Left lung (tissue), 10 donors: ENCODE results near the gene DAGLA. TPM values are rescaled to one million over a fixed set of nuclear protein-coding genes. Genes with fewer than 3 reads are reported as not detected.

Source experiments
- ATAC-seq: fragments of 200-7000 bp; cut with Tn5 transposase; one replicate; pipeline ENCODE4 v1.9.1; 2020; ENCODE audit warnings: moderate library complexity
- DNase-seq, 4 donors: peaks; one replicate each; pipeline ENCODE4 v3.0.0-alpha.2; 2013 to 2020
- H3K27ac ChIP-seq, 2 donors: fragments of 200-600 bp; sonication (generic) in 1 of 2; one replicate each; pipeline versions ENCODE4 v1.5.0 to v1.8.0; 2020 to 2021
- H3K27me3 ChIP-seq, 2 donors: fragments of 200-600 bp; sonication (generic) in 1 of 2; one replicate each; pipeline versions ENCODE4 v1.5.0 to v1.8.0; 2020 to 2021
- H3K36me3 ChIP-seq, 2 donors: fragments of 200-600 bp; sonication (generic) in 1 of 2; one replicate each; pipeline versions ENCODE4 v1.5.0 to v1.8.0; 2020 to 2021
- H3K4me1 ChIP-seq, 2 donors: fragments of 200-600 bp; one replicate each; pipeline ENCODE4 v1.8.0; 2021
- H3K4me3 ChIP-seq, 2 donors: fragments of 200-600 bp; sonication (generic) in 1 of 2; one replicate each; pipeline versions ENCODE4 v1.5.0 to v1.8.0; 2020 to 2021; ENCODE audit warnings: mild to moderate bottlenecking in 1 of 2
- H3K9me3 ChIP-seq, 2 donors: fragments of 200-600 bp; sonication (generic) in 1 of 2; one replicate each; pipeline versions ENCODE4 v1.5.0 to v1.8.0; 2020 to 2021
- intact Hi-C, 2 donors: fragments of 100-400 bp; cut with DNase I; formaldehyde crosslinking; loops; one replicate each; pipeline versions ENCODE4 v1.11.2 to v1.14.2; 2022
- polyA plus RNA-seq, 6 donors: library from polyadenylated mRNA; unstranded; fragments of 120-200 nt; gene quantifications; one replicate each; pipeline ENCODE4 v1.2.1, GENCODE V29; 2013; ENCODE audit not compliant: insufficient read length in 6 of 6
- total RNA-seq, 2 donors: library from RNA; stranded (reverse); fragmentation: NEBNext Ultra II Directional; extraction: Animal tissue kit (Norgen Biotek cat#: 25700); gene quantifications; one replicate each; pipeline ENCODE4 v1.2.1, GENCODE V29; 2021
- TF ChIP-seq, protein P1 (sequence below), 2 donors: fragments of 200-600 bp; sonication (generic) in 1 of 2; IDR thresholded peaks; one replicate each; pipeline versions ENCODE4 v1.5.0 to v1.8.0; 2021; ENCODE audit warnings: antibody characterized with exemption in 2 of 2
- donor health status: DM: no; HTN: yes; CAD: no.
- donor health status: DM: no; HTN: no; CAD: no.

Gene DAGLA
- total and polyA plus RNA-seq, 8 donors = 2.2 to 4.3 (median 3.8) TPM

DNA sequence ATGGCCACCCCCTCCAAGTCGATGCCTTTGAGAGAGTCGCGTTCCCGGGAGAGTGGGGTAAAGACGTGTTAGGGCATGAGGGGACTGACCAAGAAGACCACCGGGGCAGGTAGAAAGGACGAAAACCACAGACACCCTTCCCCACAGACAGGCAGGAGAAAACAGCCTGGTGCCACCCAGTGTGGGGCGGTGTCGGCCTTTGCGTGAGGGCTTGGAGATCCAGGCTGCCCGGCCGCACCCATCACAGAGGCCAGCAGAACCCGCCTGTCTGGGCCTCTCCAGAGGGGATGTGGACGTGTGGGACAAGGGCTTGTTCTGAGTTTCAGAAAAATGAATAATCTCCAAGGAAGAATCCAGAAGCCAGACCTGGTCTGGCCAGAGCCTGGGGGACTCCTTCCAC, 30.8 kb downstream of the DAGLA start:
- intact Hi-C loops = no loop called here
- peaks cover 0 to 9% of the 10 kb centered on the region in 2 donors for H3K4me1 ChIP-seq

DNA sequence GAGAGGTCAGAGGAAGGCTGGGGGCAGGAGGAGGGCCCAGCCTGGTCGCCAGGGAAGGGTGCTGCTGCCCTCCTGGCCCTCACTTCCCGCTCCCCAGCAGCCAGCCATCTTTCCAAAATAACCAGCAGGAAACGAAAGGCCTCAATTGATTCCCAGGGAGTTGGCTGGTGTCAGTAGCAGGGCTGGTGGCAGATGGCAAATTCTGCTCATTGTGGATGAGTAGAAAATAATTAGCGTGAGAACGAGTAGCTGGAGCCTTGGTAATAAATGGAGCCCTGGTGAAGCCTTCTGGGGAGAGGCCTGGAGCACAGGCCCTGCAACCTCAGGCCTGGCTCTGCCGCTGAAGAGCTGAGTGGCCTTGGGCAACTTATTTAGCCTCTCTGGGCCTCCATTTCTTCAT, 31.3 kb downstream of the DAGLA start:
- Histone ChIP-seq H3K27ac (no peak overlapping the region), H3K27me3 (no peaks in the 10 kb centered on the region), H3K36me3 (no peaks in the 10 kb centered on the region), H3K9me3 (no peaks in the 10 kb centered on the region), H3K4me3 (no peak overlapping the region), H3K4me1 (peaks cover 0 to 14% of the 10 kb centered on the region in 2 donors)
- DNase-seq = no peak
- intact Hi-C loops = no loop called here
- TF ChIP-seq, protein P1, sequence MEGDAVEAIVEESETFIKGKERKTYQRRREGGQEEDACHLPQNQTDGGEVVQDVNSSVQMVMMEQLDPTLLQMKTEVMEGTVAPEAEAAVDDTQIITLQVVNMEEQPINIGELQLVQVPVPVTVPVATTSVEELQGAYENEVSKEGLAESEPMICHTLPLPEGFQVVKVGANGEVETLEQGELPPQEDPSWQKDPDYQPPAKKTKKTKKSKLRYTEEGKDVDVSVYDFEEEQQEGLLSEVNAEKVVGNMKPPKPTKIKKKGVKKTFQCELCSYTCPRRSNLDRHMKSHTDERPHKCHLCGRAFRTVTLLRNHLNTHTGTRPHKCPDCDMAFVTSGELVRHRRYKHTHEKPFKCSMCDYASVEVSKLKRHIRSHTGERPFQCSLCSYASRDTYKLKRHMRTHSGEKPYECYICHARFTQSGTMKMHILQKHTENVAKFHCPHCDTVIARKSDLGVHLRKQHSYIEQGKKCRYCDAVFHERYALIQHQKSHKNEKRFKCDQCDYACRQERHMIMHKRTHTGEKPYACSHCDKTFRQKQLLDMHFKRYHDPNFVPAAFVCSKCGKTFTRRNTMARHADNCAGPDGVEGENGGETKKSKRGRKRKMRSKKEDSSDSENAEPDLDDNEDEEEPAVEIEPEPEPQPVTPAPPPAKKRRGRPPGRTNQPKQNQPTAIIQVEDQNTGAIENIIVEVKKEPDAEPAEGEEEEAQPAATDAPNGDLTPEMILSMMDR (IDR thresholded peaks at IDR 0.05) = no peak
- no peak for ATAC-seq

More for the DNA sequence above, 30.8 kb downstream of the DAGLA start:
- Histone ChIP-seq H3K27me3 (no peaks in the 10 kb centered on the region), H3K4me3 (no peak overlapping the region), H3K9me3 (no peaks in the 10 kb centered on the region), H3K36me3 (no peaks in the 10 kb centered on the region), H3K27ac (no peak overlapping the region)
- TF ChIP-seq, protein P1 (IDR thresholded peaks at IDR 0.05) = no peak
- no peak for ATAC-seq
- peak in 1 of 4 donors; percentile 51 for DNase-seq

DNA sequence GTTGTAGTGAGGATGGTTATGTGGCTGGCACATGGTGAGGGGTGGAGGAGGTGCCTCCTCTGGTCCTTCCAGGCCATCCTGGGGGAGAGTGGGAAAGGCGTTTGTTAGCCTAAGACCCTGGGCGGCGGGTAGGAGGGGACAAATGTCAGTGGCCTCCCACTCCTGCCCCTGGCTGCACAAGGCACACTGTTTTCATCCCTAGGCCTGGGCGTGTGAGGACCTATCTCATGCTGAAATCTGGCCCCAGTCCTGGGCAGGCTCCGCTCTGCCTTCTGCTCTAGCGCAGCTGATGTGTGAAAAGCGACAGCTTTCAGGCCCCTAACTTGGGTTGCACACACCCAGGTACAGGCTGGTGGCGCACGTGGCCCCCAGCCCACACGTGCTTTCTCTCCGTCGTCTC, 32.1 kb downstream of the DAGLA start:
- no peak overlapping the region for H3K4me3 ChIP-seq
- TF ChIP-seq, protein P1 (IDR thresholded peaks at IDR 0.05) = no peak
- H3K27ac ChIP-seq = no peak overlapping the region
- H3K4me1 ChIP-seq = peaks cover 0 to 22% of the 10 kb centered on the region in 2 donors
- no peaks in the 10 kb centered on the region for H3K9me3 ChIP-seq
- no peaks in the 10 kb centered on the region for H3K36me3 ChIP-seq
- ATAC-seq (no peak), DNase-seq (no peak)
- intact Hi-C loops = no loop called here
- no peaks in the 10 kb centered on the region for H3K27me3 ChIP-seq

DNA sequence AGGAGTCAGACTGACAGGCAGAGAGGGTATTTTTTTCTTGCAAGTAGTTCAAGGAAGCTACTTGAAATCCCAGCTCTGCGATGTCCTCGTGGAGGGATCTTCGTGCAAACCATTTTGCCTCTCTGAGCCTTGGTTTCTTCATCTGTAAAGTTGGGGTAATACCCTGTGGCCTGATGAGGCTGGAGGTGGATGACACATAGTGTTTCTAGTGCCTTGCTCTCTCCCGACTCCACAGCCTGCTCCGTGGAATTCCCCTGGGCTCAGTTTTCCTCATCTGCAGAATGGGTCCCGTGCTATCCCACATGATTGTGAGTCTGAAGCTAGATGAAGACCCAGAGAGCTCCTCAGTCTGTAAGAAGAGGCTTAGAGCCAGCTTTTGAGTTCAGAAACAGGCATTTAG, 32.7 kb downstream of the DAGLA start:
- no peak for ATAC-seq
- Histone ChIP-seq H3K27me3 (no peaks in the 10 kb centered on the region), H3K4me1 (peaks cover 0 to 27% of the 10 kb centered on the region in 2 donors), H3K27ac (no peak overlapping the region), H3K4me3 (no peak overlapping the region), H3K36me3 (no peaks in the 10 kb centered on the region), H3K9me3 (no peaks in the 10 kb centered on the region)
- TF ChIP-seq, protein P1 (IDR thresholded peaks at IDR 0.05) = no peak
- no peak for DNase-seq
- intact Hi-C loops = no loop called here

DNA sequence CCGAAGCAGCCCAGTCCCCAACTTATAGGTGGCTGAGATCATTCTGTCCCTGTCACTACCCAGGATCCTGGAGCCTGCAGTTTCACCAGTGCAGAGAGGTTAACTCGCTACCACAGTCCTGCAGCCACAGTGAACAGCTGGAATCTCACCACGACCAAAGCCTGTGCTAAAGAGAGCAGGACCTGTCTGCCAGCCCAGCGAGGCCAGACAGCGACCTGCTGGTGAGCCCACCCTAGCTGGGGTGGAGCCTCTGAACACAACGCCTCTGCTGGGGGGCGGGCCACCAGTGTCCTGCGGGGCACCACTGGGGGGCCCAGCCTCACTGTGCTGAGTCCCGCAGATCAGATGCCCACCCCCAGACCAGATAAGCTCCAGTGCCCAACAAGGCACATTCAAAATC, 33.3 kb downstream of the DAGLA start:
- ATAC-seq = no peak
- no peak overlapping the region for H3K4me3 ChIP-seq
- DNase-seq = no peak
- no peaks in the 10 kb centered on the region for H3K36me3 ChIP-seq
- TF ChIP-seq, protein P1 (IDR thresholded peaks at IDR 0.05) = no peak
- intact Hi-C loops = no loop called here
- no peak overlapping the region for H3K27ac ChIP-seq
- no peaks in the 10 kb centered on the region for H3K9me3 ChIP-seq
- H3K4me1 ChIP-seq = peaks cover 0 to 31% of the 10 kb centered on the region in 2 donors
- peaks cover 0 to 4% of the 10 kb centered on the region in 2 donors for H3K27me3 ChIP-seq
